Measurements from ENCODE around the gene RAB7A. TPM values are rescaled to one million over a fixed set of nuclear protein-coding genes. Genes with fewer than 3 reads are reported as not detected.
A peak's percentile ranks its signal among the peaks of the same experiment; 100 is the strongest.

The RAB7A gene
- total RNA-seq, 2 donors from 2014 or later: 283 to 314 TPM

DNA sequence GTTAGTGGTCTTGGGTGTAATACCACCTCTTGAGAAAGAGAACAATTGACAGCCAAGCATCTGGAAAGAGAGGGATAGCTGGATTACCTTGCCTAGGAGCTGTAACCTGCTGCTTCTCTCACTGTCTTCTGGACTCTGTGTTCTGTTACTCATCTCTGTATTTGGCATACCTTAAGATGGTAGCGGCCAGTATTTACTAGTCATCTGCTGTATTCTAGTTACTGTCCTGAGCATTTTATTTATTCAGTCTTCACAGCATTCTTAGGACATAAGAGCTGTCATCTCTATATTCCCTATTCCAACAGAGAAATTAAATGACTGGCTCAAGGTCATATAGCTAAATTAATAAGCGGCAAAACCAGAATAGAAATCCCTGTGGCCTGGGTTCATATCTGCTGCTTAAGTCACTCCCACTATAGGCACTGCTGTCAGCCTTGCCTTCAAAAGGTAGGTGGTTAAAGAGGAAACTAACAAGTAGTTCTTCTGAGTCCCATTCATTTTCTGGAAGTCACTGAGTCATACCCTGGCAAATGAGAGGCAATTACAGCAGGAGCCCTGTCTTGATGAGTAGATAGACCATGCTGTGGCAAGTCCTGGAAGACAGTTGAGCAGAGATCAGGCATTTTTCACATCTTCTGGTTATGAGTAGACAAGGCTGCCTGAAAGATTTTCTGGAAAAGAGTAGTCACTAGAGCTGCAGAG, 68.2 kb downstream of the RAB7A start:
- peak; percentile 60 to 71 for DNase-seq (ENCODE audit: low spot score in 2 of 2)

GRCh38 chr3:128794770-128795649, 69.0 kb downstream of the RAB7A start:
- H3K9me3 Mint-ChIP-seq: no peaks in the 10 kb centered on the region
- H3K36me3 Mint-ChIP-seq: peaks cover 30 to 50% of the 10 kb centered on the region in 2 donors
- ATAC-seq (peak; percentile 39 to 58), DNase-seq (ENCODE audit: low spot score in 2 of 2) (peak in 1 of 2 donors; percentile 73)
- H3K27ac Mint-ChIP-seq: peak overlapping the region; percentile 91 to 97

More for the DNA sequence above, 68.2 kb downstream of the RAB7A start:
- peak; percentile 88 to 91 for ATAC-seq
- Mint-ChIP-seq H3K27ac (peak overlapping the region; percentile 91 to 97), H3K9me3 (no peaks in the 10 kb centered on the region), H3K36me3 (peaks cover 24 to 48% of the 10 kb centered on the region in 2 donors)

DNA sequence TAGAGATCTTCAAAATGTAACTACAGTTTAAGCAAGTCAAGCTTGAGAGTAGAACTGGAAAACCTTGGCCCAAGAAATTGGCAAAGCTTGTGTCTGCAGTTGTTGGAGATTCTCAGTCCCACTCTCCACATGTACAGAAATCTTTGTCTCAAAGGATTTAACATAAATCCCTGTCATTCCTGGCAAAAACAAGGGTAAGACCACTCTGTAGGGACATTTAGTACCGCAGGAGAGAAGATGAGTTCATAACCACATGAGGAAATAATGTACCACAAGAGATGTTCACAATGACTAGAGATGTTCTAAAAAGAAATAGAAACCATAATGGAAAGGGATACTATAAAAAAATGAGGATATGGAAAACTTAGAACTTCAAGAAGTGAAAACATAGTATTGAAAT, 73.7 kb downstream of the RAB7A start:
- ATAC-seq (peak; percentile 44 to 50), DNase-seq (ENCODE audit: low spot score in 2 of 2) (no peak)
- H3K9me3 Mint-ChIP-seq: no peaks in the 10 kb centered on the region
- H3K36me3 Mint-ChIP-seq: peaks cover 35 to 60% of the 10 kb centered on the region in 2 donors
- H3K27ac Mint-ChIP-seq: peak overlapping the region; percentile 95 to 100

DNA sequence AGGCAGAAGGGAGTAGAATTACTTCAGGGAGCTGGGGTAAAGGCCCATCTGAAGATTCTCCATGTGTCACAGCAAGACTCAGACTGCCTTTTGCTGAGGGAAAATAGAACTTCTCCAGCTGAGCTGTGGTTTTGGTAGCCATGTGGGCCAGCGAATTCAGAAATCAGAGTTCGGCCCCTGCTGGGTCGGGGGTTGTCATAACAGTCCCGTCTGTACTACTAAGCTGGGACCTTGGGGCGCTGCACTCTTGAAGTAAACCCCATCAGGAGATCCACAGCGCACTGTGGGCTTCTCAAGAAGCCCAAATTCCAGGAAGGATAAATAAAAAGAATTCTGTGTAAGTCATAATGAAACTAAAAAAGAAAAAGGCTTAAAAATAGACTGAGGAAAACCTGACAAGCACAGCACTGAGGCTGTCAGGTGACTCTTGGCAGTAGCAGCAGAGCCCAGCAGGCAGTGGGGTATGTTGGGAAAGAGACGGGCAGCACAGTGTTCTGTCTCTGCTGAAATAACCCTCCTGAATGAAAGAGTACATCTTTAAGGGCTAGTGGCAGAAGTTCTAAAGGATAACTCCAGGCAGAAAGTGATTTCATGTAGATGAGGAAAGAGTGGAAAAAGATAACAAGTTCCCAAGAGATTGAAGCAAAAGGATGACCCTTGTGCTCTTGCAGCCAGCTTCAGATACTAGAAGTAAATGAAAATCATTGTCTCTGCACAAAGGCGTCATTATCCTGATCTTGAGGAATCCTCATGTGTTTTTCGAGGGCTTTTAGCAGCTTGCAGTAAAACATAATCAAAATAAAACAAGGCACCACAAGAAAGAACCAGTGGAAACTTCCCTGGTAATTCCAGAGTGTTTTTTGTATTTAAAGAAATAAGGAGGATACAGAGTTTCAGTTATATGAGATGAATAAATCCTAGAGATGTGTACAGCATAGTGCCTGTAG, 74.5 kb downstream of the RAB7A start:
- H3K36me3 Mint-ChIP-seq: peaks cover 37 to 62% of the 10 kb centered on the region in 2 donors
- H3K9me3 Mint-ChIP-seq: no peaks in the 10 kb centered on the region
- DNase-seq (ENCODE audit: low spot score in 2 of 2): peak; percentile 49 to 77
- ATAC-seq: peak; percentile 50 to 62
- peak overlapping the region; percentile 95 to 100 for H3K27ac Mint-ChIP-seq

GRCh38 chr3:128801779-128802380, 75.9 kb downstream of the RAB7A start:
- ATAC-seq: no peak
- Mint-ChIP-seq H3K27ac (peak overlapping the region; percentile 95 to 100), H3K9me3 (no peaks in the 10 kb centered on the region), H3K36me3 (peaks cover 37 to 66% of the 10 kb centered on the region in 2 donors)
- DNase-seq (ENCODE audit: low spot score in 2 of 2): no peak

- Mint-ChIP-seq H3K36me3 (peaks cover 26 to 60% of the 10 kb centered on the region in 2 donors), H3K9me3 (no peaks in the 10 kb centered on the region), H3K27ac (peak overlapping the region; percentile 81 to 95)
- ATAC-seq (no peak), DNase-seq (ENCODE audit: low spot score in 2 of 2) (no peak)
These were observed 77.3 kb downstream of the RAB7A start for GRCh38 chr3:128803307-128803706.

DNA sequence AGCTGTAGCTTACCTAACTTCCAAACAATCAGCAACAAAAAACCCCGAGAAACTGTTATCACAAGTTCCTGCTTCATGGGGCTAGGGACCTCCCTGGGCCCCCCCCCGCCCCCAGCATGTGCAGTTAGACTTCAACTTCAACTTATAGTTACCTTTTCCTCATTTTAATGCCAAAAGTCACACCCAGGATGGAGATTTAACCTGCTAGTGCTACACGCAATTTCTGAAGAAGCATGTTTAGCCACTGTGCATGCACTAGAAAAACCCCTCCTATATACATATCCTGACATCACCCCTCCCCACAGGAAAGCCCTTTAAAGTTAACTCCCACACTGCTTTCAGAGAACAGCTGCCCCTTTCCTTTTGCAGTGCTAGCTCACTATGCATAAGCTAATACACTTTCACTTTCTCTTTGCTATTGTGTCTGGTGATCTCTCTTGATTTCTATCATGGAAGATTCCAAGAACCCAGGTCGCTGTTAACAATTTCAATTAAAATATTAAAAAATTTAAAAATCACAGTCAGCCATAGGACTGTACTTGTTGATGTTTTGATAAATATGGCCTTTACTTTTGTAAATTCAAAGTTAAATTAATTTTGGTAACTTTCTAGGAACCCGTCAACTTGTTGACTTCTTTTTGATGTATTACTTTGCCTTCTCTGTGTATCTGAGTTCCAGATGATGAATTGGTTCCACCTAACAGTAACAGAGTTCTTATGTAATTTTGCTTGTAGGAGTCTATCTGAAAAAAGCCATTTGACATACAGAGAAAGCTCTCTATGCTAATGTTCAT, 78.2 kb downstream of the RAB7A start:
- no peaks in the 10 kb centered on the region for H3K9me3 Mint-ChIP-seq
- peaks cover 20 to 60% of the 10 kb centered on the region in 2 donors for H3K36me3 Mint-ChIP-seq
- peak overlapping the region; percentile 81 to 95 for H3K27ac Mint-ChIP-seq
- DNase-seq (ENCODE audit: low spot score in 2 of 2) (peak; percentile 56 to 71), ATAC-seq (peak; percentile 78 to 85)

DNA sequence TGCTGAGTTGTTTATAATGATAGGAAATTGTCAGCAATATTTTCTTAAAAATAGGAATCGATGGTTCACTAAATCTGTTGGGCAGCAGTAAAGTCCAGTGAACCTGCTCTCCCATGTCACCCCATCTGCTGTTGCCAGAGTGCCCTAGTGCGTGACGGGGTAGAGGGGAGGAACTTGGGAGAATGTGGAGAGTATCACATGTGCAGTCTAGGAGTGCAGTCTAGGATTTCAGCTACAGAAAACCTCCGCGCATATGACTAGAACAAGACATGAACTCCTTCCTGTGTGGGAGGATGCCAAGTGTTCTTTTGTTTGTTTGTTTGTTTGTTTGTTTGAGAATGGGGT, 78.8 kb downstream of the RAB7A start:
- Mint-ChIP-seq H3K36me3 (peaks cover 15 to 63% of the 10 kb centered on the region in 2 donors), H3K27ac (peak overlapping the region; percentile 81 to 95), H3K9me3 (no peaks in the 10 kb centered on the region)
- DNase-seq (ENCODE audit: low spot score in 2 of 2): no peak
- no peak for ATAC-seq

DNA sequence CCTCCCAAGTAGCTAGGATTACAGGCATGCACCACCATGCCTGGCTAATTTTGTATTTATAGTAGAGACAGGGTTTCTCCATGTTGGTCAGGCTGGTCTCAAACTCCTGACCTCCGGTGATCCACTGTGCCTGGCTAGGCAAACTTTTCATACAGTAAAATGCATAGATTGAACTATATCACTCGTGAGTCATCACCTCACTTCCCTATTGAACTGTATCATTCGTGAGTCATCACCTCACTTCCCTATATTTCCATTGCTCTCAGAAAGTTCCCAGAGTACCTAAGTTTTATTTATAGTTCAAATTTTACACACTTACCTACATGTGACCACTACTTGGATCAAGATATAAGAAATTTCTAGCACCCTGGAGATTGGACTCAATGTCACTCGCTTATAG, 79.8 kb downstream of the RAB7A start:
- no peak for DNase-seq (ENCODE audit: low spot score in 2 of 2)
- ATAC-seq: peak in 1 of 2 donors; percentile 17
- Mint-ChIP-seq H3K9me3 (no peaks in the 10 kb centered on the region), H3K36me3 (peaks cover 15 to 58% of the 10 kb centered on the region in 2 donors), H3K27ac (peak overlapping the region; percentile 81 to 95)

GRCh38 chr3:128806588-128806987, 80.6 kb downstream of the RAB7A start:
- no peaks in the 10 kb centered on the region for H3K9me3 Mint-ChIP-seq
- peak overlapping the region; percentile 89 to 95 for H3K27ac Mint-ChIP-seq
- no peak for DNase-seq (ENCODE audit: low spot score in 2 of 2)
- ATAC-seq: no peak
- H3K36me3 Mint-ChIP-seq: peaks cover 19 to 51% of the 10 kb centered on the region in 2 donors

GRCh38 chr3:128807186-128807830, 81.3 kb downstream of the RAB7A start:
- Mint-ChIP-seq H3K36me3 (peaks cover 14 to 44% of the 10 kb centered on the region in 2 donors), H3K27ac (peak overlapping the region; percentile 89 to 95)

DNA sequence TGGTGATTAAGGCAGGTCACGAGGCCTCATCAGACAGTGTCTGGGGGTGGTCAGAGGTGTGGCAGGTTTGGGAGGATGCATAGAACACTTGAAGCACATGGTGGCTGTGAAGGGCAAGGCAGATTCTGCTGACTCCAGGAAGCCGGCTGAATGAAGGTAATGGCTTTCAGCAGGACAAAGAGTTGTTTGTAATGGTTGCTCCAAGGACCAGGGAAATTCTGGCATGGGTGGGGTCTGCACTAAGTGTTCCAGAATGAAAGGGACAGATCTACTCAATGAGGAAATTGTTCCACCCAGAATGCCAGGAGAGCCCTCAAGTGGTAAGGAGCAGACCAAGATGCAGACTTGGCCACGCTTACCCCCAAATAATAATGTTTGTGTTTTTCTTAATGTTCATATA, 82.7 kb downstream of the RAB7A start:
- no peak for ATAC-seq
- H3K27ac Mint-ChIP-seq: peak overlapping the region; percentile 33 to 58

More at GRCh38 chr3:128807186-128807830, 81.3 kb downstream of the RAB7A start:
- H3K9me3 Mint-ChIP-seq: no peaks in the 10 kb centered on the region
- ATAC-seq: no peak
- no peak for DNase-seq (ENCODE audit: low spot score in 2 of 2)

GRCh38 chr3:128813097-128813496, 87.1 kb downstream of the RAB7A start:
- no peak for DNase-seq (ENCODE audit: low spot score in 2 of 2)
- ATAC-seq: no peak
- H3K36me3 Mint-ChIP-seq: peaks cover 18 to 25% of the 10 kb centered on the region in 2 donors
- no peaks in the 10 kb centered on the region for H3K9me3 Mint-ChIP-seq
- no peak overlapping the region for H3K27ac Mint-ChIP-seq

More for the DNA sequence above, 82.7 kb downstream of the RAB7A start:
- Mint-ChIP-seq H3K9me3 (no peaks in the 10 kb centered on the region), H3K36me3 (peaks cover 14 to 43% of the 10 kb centered on the region in 2 donors)
- no peak for DNase-seq (ENCODE audit: low spot score in 2 of 2)

DNA sequence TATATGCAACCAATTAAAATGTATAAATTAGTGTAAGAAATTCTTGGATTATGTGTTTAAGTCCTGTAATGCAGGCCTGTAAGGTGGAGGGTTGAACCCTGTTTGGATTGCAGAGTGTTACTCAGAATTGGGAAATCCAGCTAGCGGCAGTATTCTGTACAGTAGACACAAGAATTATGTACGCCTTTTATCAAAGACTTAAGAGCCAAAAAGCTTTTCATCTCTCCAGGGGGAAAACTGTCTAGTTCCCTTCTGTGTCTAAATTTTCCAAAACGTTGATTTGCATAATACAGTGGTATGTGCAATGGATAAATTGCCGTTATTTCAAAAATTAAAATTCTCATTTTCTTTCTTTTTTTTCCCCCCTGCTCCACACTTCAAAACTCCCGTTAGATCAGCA, 88.1 kb downstream of the RAB7A start:
- no peaks in the 10 kb centered on the region for H3K9me3 Mint-ChIP-seq
- no peak for DNase-seq (ENCODE audit: low spot score in 2 of 2)
- peaks cover 23 to 26% of the 10 kb centered on the region in 2 donors for H3K36me3 Mint-ChIP-seq
- no peak for ATAC-seq
- H3K27ac Mint-ChIP-seq: no peak overlapping the region
